K562 (cell line): ENCODE measurements around the gene SLAIN1. TPM values are rescaled to one million over a fixed set of nuclear protein-coding genes. Genes with fewer than 3 reads are reported as not detected.

ENCODE experiments used
- ATAC-seq: fragments of 200-7000 bp; cut with Tn5 transposase; 3 replicates; pipeline ENCODE4 v1.9.1; 2020; ENCODE audit warnings: moderate library complexity
- BruUV-seq: library from RNA; stranded (reverse); fragments of 400-500 nt; replicated peaks from 2 replicates; lab custom pipeline; 2021; lab: Mats Ljungman, UMichigan
- CTCF ChIA-PET: fragments of 300-600 bp; formaldehyde crosslinking; extraction: SDS; loops from one replicate; lab custom pipeline; 2021; ENCODE audit warnings: low intra/inter-chr PET ratio; lab: Yijun Ruan, JAX
- POLR2A ChIA-PET: fragments of 300-600, 350-650 bp; sonication (Branson Sonifier 250); formaldehyde crosslinking; extraction: SDS; loops from one replicate; lab custom pipeline; 2021; ENCODE audit warnings: antibody characterized with exemption, inconsistent platforms; lab: Yijun Ruan, JAX
- DNase-seq, 4 experiments: peaks; one replicate each; pipeline versions ENCODE4 v3.0.0 to v3.0.0-alpha.2; 2011 to 2018; ENCODE audit warnings: low spot score in 3 of 4, mixed read lengths in 3 of 4; ENCODE audit errors: extremely low read depth in 1 of 4
- FAIRE-seq: peaks from 2 replicates; lab custom pipeline; 2011; peaks lifted over from hg19 to GRCh38; lab: Jason Lieb, UNC
- H2AFZ ChIP-seq: 2 replicates; pipeline ENCODE4 v1.6.0; 2011; ENCODE audit warnings: low read depth, low read length, control low read depth, inconsistent platforms
- H3K27ac ChIP-seq: fragments of 200-600 bp; 3 replicates; pipeline ENCODE4 v1.8.0; 2011; ENCODE audit warnings: low read depth, mild to moderate bottlenecking, control low read depth, inconsistent platforms, low read length, moderate library complexity, mixed read lengths; ENCODE audit errors: extremely low read depth
- H3K27me3 ChIP-seq, 2 experiments: fragments of 300-600 bp in 1 of 2; 2 replicates in 1 of 2; 3 replicates in 1 of 2; pipeline versions ENCODE4 v1.6.0 to v1.8.0; 2011; ENCODE audit warnings: inconsistent platforms in 2 of 2, low read length in 2 of 2, mild to moderate bottlenecking in 1 of 2, mixed read lengths in 1 of 2, moderate library complexity in 1 of 2; ENCODE audit not compliant: control insufficient read depth in 2 of 2, insufficient read depth in 2 of 2
- H3K36me3 ChIP-seq: fragments of 300-600 bp; 3 replicates; pipeline ENCODE4 v1.8.0; 2011; ENCODE audit warnings: mild to moderate bottlenecking, low read length, inconsistent platforms; ENCODE audit not compliant: control insufficient read depth, insufficient read depth
- H3K4me1 ChIP-seq, 2 experiments: fragments of 200-600 bp in 1 of 2; replicated peaks in 1 of 2; 2 replicates in 1 of 2; 3 replicates in 1 of 2; pipeline versions ENCODE4 v1.5.1 to v1.8.0; 2011; ENCODE audit warnings: inconsistent platforms in 2 of 2, low read length in 2 of 2, mild to moderate bottlenecking in 1 of 2, mixed read lengths in 1 of 2, moderate library complexity in 1 of 2; ENCODE audit not compliant: control insufficient read depth in 2 of 2, insufficient read depth in 2 of 2
- H3K4me2 ChIP-seq: 2 replicates; pipeline ENCODE4 v1.6.1; 2011; ENCODE audit warnings: low read length, control low read depth, inconsistent platforms, mixed read lengths; ENCODE audit not compliant: insufficient read depth
- H3K4me3 ChIP-seq: fragments of 200-600 bp; sonication (generic), shearing (Covaris generic); 2 replicates; pipeline ENCODE4 v1.5.1; 2016; ENCODE audit warnings: control low read depth, inconsistent platforms
- H3K79me2 ChIP-seq: fragments of 200-600 bp; 3 replicates; pipeline ENCODE4 v1.8.0; 2011; ENCODE audit warnings: low read length, inconsistent platforms; ENCODE audit not compliant: control insufficient read depth, insufficient read depth
- H3K9ac ChIP-seq, 2 experiments: 2 replicates each; pipeline versions ENCODE4 v1.6.0 to v1.6.1; 2011; ENCODE audit warnings: low read depth in 2 of 2, low read length in 2 of 2, control low read depth in 1 of 2, inconsistent platforms in 1 of 2, mild to moderate bottlenecking in 1 of 2, mixed read lengths in 1 of 2; ENCODE audit not compliant: insufficient read depth in 1 of 2
- H3K9me1 ChIP-seq: one replicate; pipeline ENCODE4 v1.6.0; 2011; ENCODE audit warnings: inconsistent platforms, mild to moderate bottlenecking, low read length, moderate library complexity; ENCODE audit not compliant: control insufficient read depth, insufficient read depth
- H3K9me3 ChIP-seq: replicated peaks from 2 replicates; pipeline ENCODE4 v1.5.1; 2011; ENCODE audit warnings: low read depth, low read length, inconsistent platforms; ENCODE audit not compliant: control insufficient read depth, insufficient read depth
- H4K20me1 ChIP-seq: replicated peaks from 2 replicates; pipeline ENCODE4 v1.6.1; 2011; ENCODE audit warnings: low read length, inconsistent platforms, mixed read lengths; ENCODE audit not compliant: control insufficient read depth, insufficient read depth
- ARID1B ChIP-seq: fragments of 450-650 bp; IDR thresholded peaks from 2 replicates; pipeline ENCODE4 v1.6.1; 2016; ENCODE audit warnings: antibody characterized with exemption, mild to moderate bottlenecking, inconsistent platforms
- CBX2 ChIP-seq: fragments of 200-600 bp; sonication (generic); IDR thresholded peaks from one replicate; pipeline ENCODE4 v1.6.1; 2012; ENCODE audit warnings: mild to moderate bottlenecking, low read length, inconsistent platforms; ENCODE audit not compliant: insufficient read depth, poor library complexity, severe bottlenecking
- CHD4 ChIP-seq: fragments of 200-600 bp; sonication (generic); IDR thresholded peaks from 3 replicates; pipeline ENCODE4 v1.6.1; 2012; ENCODE audit warnings: low read depth, mild to moderate bottlenecking, mixed read lengths, low read length, inconsistent platforms; ENCODE audit not compliant: insufficient read depth, insufficient replicate concordance, poor library complexity, severe bottlenecking
- ERF ChIP-seq: fragments of 450-650 bp; formaldehyde crosslinking; IDR thresholded peaks from 2 replicates; pipeline ENCODE4 v1.4.0; 2020; ENCODE audit warnings: mild to moderate bottlenecking, mixed read lengths
- FOXJ3 ChIP-seq: sonication (generic); formaldehyde crosslinking; IDR thresholded peaks from 2 replicates; pipeline ENCODE4 v1.4.0; 2020; ENCODE audit warnings: mild to moderate bottlenecking, missing genetic modification reagents
- KLF6 ChIP-seq: fragments of 250-450 bp; sonication (Bioruptor Pico); IDR thresholded peaks from 2 replicates; pipeline ENCODE4 v1.4.0; 2020; ENCODE audit warnings: mild to moderate bottlenecking, moderate library complexity, borderline replicate concordance
- PHB2 ChIP-seq: fragments of 450-650 bp; IDR thresholded peaks from 2 replicates; pipeline ENCODE4 v1.6.1; 2017; ENCODE audit warnings: low read depth
- POLR3A ChIP-seq: IDR thresholded peaks from 2 replicates; pipeline ENCODE4 v1.6.1; 2011; ENCODE audit warnings: borderline replicate concordance, mild to moderate bottlenecking, moderate library complexity; ENCODE audit not compliant: insufficient read length, insufficient read depth; ENCODE audit errors: extremely low read depth
- SMARCA4 ChIP-seq: fragments of 450-650 bp; IDR thresholded peaks from 2 replicates; pipeline ENCODE4 v1.6.1; 2016
- SREBF2 ChIP-seq: sonication (generic); formaldehyde crosslinking; IDR thresholded peaks from 2 replicates; pipeline ENCODE4 v1.4.0; 2020; ENCODE audit warnings: mild to moderate bottlenecking, missing genetic modification reagents
- YBX1 ChIP-seq: fragments of 450-650 bp; IDR thresholded peaks from 2 replicates; pipeline ENCODE4 v1.7.1; 2016; ENCODE audit warnings: mild to moderate bottlenecking
- ZBTB34 ChIP-seq: fragments of 250-450 bp; sonication (Bioruptor Pico); IDR thresholded peaks from 2 replicates; pipeline ENCODE4 v1.8.0; 2021; ENCODE audit warnings: mild to moderate bottlenecking, moderate library complexity
- ZFPM2 ChIP-seq: fragments of 250-450 bp; sonication (Bioruptor Pico); IDR thresholded peaks from 2 replicates; pipeline ENCODE4 v1.5.1; 2022; ENCODE audit warnings: mild to moderate bottlenecking
- ZNF121 ChIP-seq: sonication (generic); formaldehyde crosslinking; conservative IDR thresholded peaks from 2 replicates; pipeline ENCODE4 v1.8.0; 2022; ENCODE audit warnings: missing genetic modification reagents
- ZNF644 ChIP-seq: fragments of 200-800 bp; sonication (Bioruptor generic); IDR thresholded peaks from 2 replicates; pipeline ENCODE4 v1.6.1; 2016; ENCODE audit warnings: low read depth, missing genetic modification characterization, missing compliant biosample characterization
- WGBS: fragments of 100-300 bp; shearing (Covaris generic); methylation state at CpG from one replicate; pipeline ENCODE4 v1.1.6; 2016; ENCODE audit warnings: low coverage, mixed read lengths; ENCODE audit not compliant: insufficient coverage; ENCODE audit errors: missing lambda C conversion rate; 5-methylcytosine and 5-hydroxymethylcytosine counted together
- in situ Hi-C: fragments of 300-500 bp; cut with MboI; formaldehyde crosslinking; loops from 4 replicates; pipeline ENCODE4 v1.15.0; 2018; ENCODE audit warnings: inconsistent platforms, mixed read lengths
- intact Hi-C: fragments of 100-400 bp; cut with micrococcal nuclease; formaldehyde crosslinking; loops from 2 replicates; pipeline ENCODE4 v1.14.2; 2022
- polyA plus RNA-seq, 8 experiments: library from polyadenylated mRNA; depleted of rRNA in 4 of 8; stranded (reverse) in 5 of 8; unstranded in 3 of 8; fragments of >200 nt; fragmentation: Nextera tagmentation in 2 of 8; fragmentation: Illumina TruSeq in 1 of 8; extraction: Ambion mirVana in 2 of 8; extraction: Trizol in 1 of 8; gene quantifications; 2 replicates each; pipeline versions ENCODE4 v1.2.1 to v1.2.3, GENCODE V29; 2011 to 2014; ENCODE audit warnings: inconsistent platforms in 1 of 8, missing spikeins in 1 of 8
- total RNA-seq, 7 experiments: library from RNA; depleted of rRNA in 6 of 7; stranded (reverse); fragments of >200 nt in 6 of 7; fragmentation: Illumina TruSeq in 2 of 7; extraction: Trizol in 2 of 7; gene quantifications; 2 replicates each; pipeline versions ENCODE4 v1.2.1 to v1.2.3, GENCODE V29; 2011 to 2021; ENCODE audit warnings: low replicate concordance in 1 of 7

The SLAIN1 gene
- total and polyA plus RNA-seq, 9 of the 15 experiments (the other 6 are each of a cell fraction or from before 2014, with no cell fraction given): 0.07 to 0.40 (median 0.10) TPM; not detected in 3

GRCh38 chr13:77732287-77732686 lies 34.8 kb downstream of the SLAIN1 start:
- FAIRE-seq (no peak), DNase-seq (no peak), ATAC-seq (no peak)
- in situ Hi-C loops: no loop called here
- no peak overlapping the region for H3K27ac ChIP-seq
- no peaks in the 10 kb centered on the region for H3K27me3 ChIP-seq
- BruUV-seq: no TSS peak
- H3K9ac ChIP-seq: no peak overlapping the region
- intact Hi-C loops: no loop called here
- TF ChIP-seq ARID1B (no peak), YBX1 (no peak), SREBF2 (no peak), CHD4 (no peak), ERF (CRISPR knock-in tag) (no peak), ZNF121 (CRISPR knock-in tag) (no peak), PHB2 (no peak), ZBTB34 (no peak), SMARCA4 (no peak), POLR3A (no peak), ZNF644 (tag) (no peak), KLF6 (CRISPR knock-in tag) (no peak), FOXJ3 (no peak), ZFPM2 (no peak), CBX2 (no peak)
- no peaks in the 10 kb centered on the region for H3K36me3 ChIP-seq
- ChIA-PET CTCF (no interaction called here), POLR2A (no interaction called here)
- no peak overlapping the region for H3K4me2 ChIP-seq
- H3K9me1 ChIP-seq: no peaks in the 10 kb centered on the region
- no peaks in the 10 kb centered on the region for H4K20me1 ChIP-seq
- no peaks in the 10 kb centered on the region for H3K9me3 ChIP-seq
- no peak overlapping the region for H2AFZ ChIP-seq
- WGBS: 0% methylated on average over 2 of the region's 2 CpGs
- H3K79me2 ChIP-seq: no peaks in the 10 kb centered on the region
- no peaks in the 10 kb centered on the region for H3K4me1 ChIP-seq
- H3K4me3 ChIP-seq: no peak overlapping the region
